ENCODE results near the gene SLC31A2.

Gene SLC31A2

GRCh38 chr9:113179839-113180238 is 29.0 kb downstream of the SLC31A2 start:
- in situ Hi-C loops (cut with HindIII; ENCODE audit: low pct_unique_long_range_greater_than_20kb, low sequenced_read_pairs) = no loop called here
- no peak for TF ChIP-seq JUND (IDR thresholded peaks at IDR 0.05; ENCODE audit: low read depth)
- no peak for DNase-seq (ENCODE audit: low read depth in 1 of 2, low spot score in 1 of 2)

GRCh38 chr9:113181165-113181564 is 30.4 kb downstream of the SLC31A2 start:
- DNase-seq (ENCODE audit: low read depth in 1 of 2, low spot score in 1 of 2) = no peak
- TF ChIP-seq JUND (IDR thresholded peaks at IDR 0.05; ENCODE audit: low read depth) = no peak
- in situ Hi-C loops (cut with HindIII; ENCODE audit: low pct_unique_long_range_greater_than_20kb, low sequenced_read_pairs) = no loop called here

- in situ Hi-C loops (cut with HindIII; ENCODE audit: low pct_unique_long_range_greater_than_20kb, low sequenced_read_pairs) = no loop called here
- TF ChIP-seq JUND (IDR thresholded peaks at IDR 0.05; ENCODE audit: low read depth) = no peak
- DNase-seq (ENCODE audit: low read depth in 1 of 2, low spot score in 1 of 2) = no peak
Observed at GRCh38 chr9:113183956-113184488, 33.2 kb downstream of the SLC31A2 start.

- in situ Hi-C loops (cut with HindIII; ENCODE audit: low pct_unique_long_range_greater_than_20kb, low sequenced_read_pairs) = no loop called here
- DNase-seq (ENCODE audit: low read depth in 1 of 2, low spot score in 1 of 2) = no peak
- TF ChIP-seq JUND (IDR thresholded peaks at IDR 0.05; ENCODE audit: low read depth) = no peak
Observed at GRCh38 chr9:113184539-113184938, 33.7 kb downstream of the SLC31A2 start.

- no peak for TF ChIP-seq JUND (IDR thresholded peaks at IDR 0.05; ENCODE audit: low read depth)
- DNase-seq (ENCODE audit: low read depth in 1 of 2, low spot score in 1 of 2) = no peak
- in situ Hi-C loops (cut with HindIII; ENCODE audit: low pct_unique_long_range_greater_than_20kb, low sequenced_read_pairs) = no loop called here
Observed at GRCh38 chr9:113185271-113185670, 34.5 kb downstream of the SLC31A2 start.

- no peak for DNase-seq (ENCODE audit: low read depth in 1 of 2, low spot score in 1 of 2)
- TF ChIP-seq JUND (IDR thresholded peaks at IDR 0.05; ENCODE audit: low read depth) = no peak
- in situ Hi-C loops (cut with HindIII; ENCODE audit: low pct_unique_long_range_greater_than_20kb, low sequenced_read_pairs) = no loop called here
Observed at GRCh38 chr9:113186137-113186755, 35.4 kb downstream of the SLC31A2 start.

GRCh38 chr9:113187929-113188595 is 37.3 kb downstream of the SLC31A2 start:
- no peak for DNase-seq (ENCODE audit: low read depth in 1 of 2, low spot score in 1 of 2)
- TF ChIP-seq JUND (IDR thresholded peaks at IDR 0.05; ENCODE audit: low read depth) = no peak
- in situ Hi-C loops (cut with HindIII; ENCODE audit: low pct_unique_long_range_greater_than_20kb, low sequenced_read_pairs) = no loop called here

GRCh38 chr9:113192455-113192854 is 41.6 kb downstream of the SLC31A2 start:
- in situ Hi-C loops (cut with HindIII; ENCODE audit: low pct_unique_long_range_greater_than_20kb, low sequenced_read_pairs) = no loop called here

GRCh38 chr9:113199683-113200329 is 49.0 kb downstream of the SLC31A2 start:
- in situ Hi-C loops (cut with HindIII; ENCODE audit: low pct_unique_long_range_greater_than_20kb, low sequenced_read_pairs) = no loop called here
- no peak for TF ChIP-seq JUND (IDR thresholded peaks at IDR 0.05; ENCODE audit: low read depth)
- no peak for DNase-seq (ENCODE audit: low read depth in 1 of 2, low spot score in 1 of 2)

More at GRCh38 chr9:113192455-113192854, 41.6 kb downstream of the SLC31A2 start:
- TF ChIP-seq JUND (IDR thresholded peaks at IDR 0.05; ENCODE audit: low read depth) = no peak
- no peak for DNase-seq (ENCODE audit: low read depth in 1 of 2, low spot score in 1 of 2)

GRCh38 chr9:113205432-113205831 is 54.6 kb downstream of the SLC31A2 start:
- no peak for TF ChIP-seq JUND (IDR thresholded peaks at IDR 0.05; ENCODE audit: low read depth)

GRCh38 chr9:113205861-113206260 is 55.1 kb downstream of the SLC31A2 start:
- no peak for TF ChIP-seq JUND (IDR thresholded peaks at IDR 0.05; ENCODE audit: low read depth)
- in situ Hi-C loops (cut with HindIII; ENCODE audit: low pct_unique_long_range_greater_than_20kb, low sequenced_read_pairs) = no loop called here

More at GRCh38 chr9:113205432-113205831, 54.6 kb downstream of the SLC31A2 start:
- in situ Hi-C loops (cut with HindIII; ENCODE audit: low pct_unique_long_range_greater_than_20kb, low sequenced_read_pairs) = no loop called here
- no peak for DNase-seq (ENCODE audit: low read depth in 1 of 2, low spot score in 1 of 2)

GRCh38 chr9:113210815-113211214 is 60.0 kb downstream of the SLC31A2 start:
- DNase-seq (ENCODE audit: low read depth in 1 of 2, low spot score in 1 of 2) = no peak
- in situ Hi-C loops (cut with HindIII; ENCODE audit: low pct_unique_long_range_greater_than_20kb, low sequenced_read_pairs) = no loop called here
- TF ChIP-seq JUND (IDR thresholded peaks at IDR 0.05; ENCODE audit: low read depth) = no peak

More at GRCh38 chr9:113205861-113206260, 55.1 kb downstream of the SLC31A2 start:
- DNase-seq (ENCODE audit: low read depth in 1 of 2, low spot score in 1 of 2) = no peak
